Stimulated activated CD8-positive, alpha-beta memory T cell treated with anti-CD3 and anti-CD28 coated beads, Interleukin-12 subunit alpha, Interleukin-12 subunit beta, amount 100 ng/mL, for 24 hours (primary cell): ENCODE measurements around the gene DDX31.

Source experiments
- DNase-seq: peaks from one replicate; pipeline ENCODE4 v3.0.0-alpha.2; 2020; ENCODE audit errors: extremely low read depth

Gene DDX31

GRCh38 chr9:132595319-132595718, 74.5 kb downstream of the DDX31 start:
- no peak for DNase-seq

GRCh38 chr9:132594412-132594811, 75.4 kb downstream of the DDX31 start:
- no peak for DNase-seq

GRCh38 chr9:132592451-132592850, 77.3 kb downstream of the DDX31 start:
- DNase-seq = no peak

- DNase-seq = no peak
Measured at GRCh38 chr9:132591751-132592314, 78.0 kb downstream of the DDX31 start.

GRCh38 chr9:132591244-132591643, 78.5 kb downstream of the DDX31 start:
- DNase-seq = no peak

GRCh38 chr9:132590318-132591182, 79.2 kb downstream of the DDX31 start:
- DNase-seq = no peak

- DNase-seq = no peak
Measured at GRCh38 chr9:132590037-132590317, 79.8 kb downstream of the DDX31 start.

GRCh38 chr9:132589148-132590036, 80.4 kb downstream of the DDX31 start:
- no peak for DNase-seq

- no peak for DNase-seq
Measured at GRCh38 chr9:132588501-132589147, 81.2 kb downstream of the DDX31 start.

GRCh38 chr9:132588098-132588497, 81.7 kb downstream of the DDX31 start:
- DNase-seq = no peak

GRCh38 chr9:132587592-132587955, 82.2 kb downstream of the DDX31 start:
- DNase-seq = no peak

GRCh38 chr9:132586830-132587591, 82.8 kb downstream of the DDX31 start:
- no peak for DNase-seq

GRCh38 chr9:132585954-132586829, 83.6 kb downstream of the DDX31 start:
- no peak for DNase-seq

- DNase-seq = no peak
Measured at GRCh38 chr9:132584601-132585560, 84.9 kb downstream of the DDX31 start.

- no peak for DNase-seq
Measured at GRCh38 chr9:132583584-132584304, 86.0 kb downstream of the DDX31 start.

- no peak for DNase-seq
Measured at GRCh38 chr9:132582786-132583583, 86.8 kb downstream of the DDX31 start.

- DNase-seq = no peak
Measured at GRCh38 chr9:132582276-132582785, 87.5 kb downstream of the DDX31 start, which contains the start of gene BARHL1. BARHL1 (plus strand) TSS chr9:132582606; CDS start chr9:132582798, 192 bp downstream.
